GM12892 (cell line): Measurements from ENCODE around the gene KRTAP12-4.

Experiments
- POLR2A ChIP-seq: IDR thresholded peaks from 2 replicates; pipeline ENCODE4 v1.6.1; 2011; ENCODE audit warnings: low read depth, low read length, control low read depth
- POLR2AphosphoS5 ChIP-seq: IDR thresholded peaks from 2 replicates; pipeline ENCODE4 v1.6.1; 2011; ENCODE audit warnings: low read depth, low read length, control low read depth
- TAF1 ChIP-seq: IDR thresholded peaks from 2 replicates; pipeline ENCODE4 v1.6.1; 2011; ENCODE audit warnings: low read depth, mild to moderate bottlenecking, control low read depth, low read length, borderline replicate concordance

DNA sequence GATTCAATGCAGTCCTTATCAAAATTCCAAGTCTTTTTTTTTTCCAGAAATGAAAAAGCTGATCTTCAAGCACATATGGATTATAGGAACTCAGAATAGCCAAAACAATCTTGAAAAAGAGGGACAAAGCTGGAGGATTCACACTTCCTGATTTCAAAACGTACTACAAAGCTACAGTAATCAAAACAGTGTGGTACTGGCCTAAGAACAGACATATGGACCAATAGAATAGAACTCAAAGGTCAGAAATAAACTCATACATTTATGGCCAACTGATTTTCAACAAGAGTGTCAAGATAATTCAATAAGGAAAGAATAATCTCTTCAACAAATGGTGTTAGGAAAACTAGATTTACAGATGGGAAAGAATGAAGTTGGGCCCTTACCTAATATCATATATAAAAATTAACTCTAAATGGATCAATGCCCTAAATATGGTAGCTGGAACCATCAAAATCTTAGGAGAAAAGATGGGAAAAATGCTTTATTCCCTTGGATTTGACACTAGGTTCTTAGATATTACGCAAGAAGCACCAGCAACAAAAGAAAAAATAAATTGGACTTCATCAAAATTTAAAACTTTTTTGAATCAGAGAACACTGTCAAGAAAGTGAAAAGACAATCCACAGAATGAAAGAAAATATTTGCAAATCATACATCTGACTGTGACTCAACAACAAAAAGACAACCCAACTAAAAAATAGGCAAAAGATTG is 38.5 kb upstream of the KRTAP12-4 start:
- no peak for TF ChIP-seq POLR2A
- TF ChIP-seq POLR2AphosphoS5, result no peak
- TF ChIP-seq TAF1, result no peak
